Neuron (in vitro differentiated cells): ENCODE data around the gene CD300C.
"Not testable (repeated sequence)": the region's sequence is repeated elsewhere in the genome, so short reads cannot be mapped to it uniquely, and the experiment has no call there.

Experiments used
- H2AFZ ChIP-seq: one replicate; pipeline ENCODE4 v1.6.1; 2013; ENCODE audit warnings: low read depth, mild to moderate bottlenecking, inconsistent platforms, low read length, moderate library complexity
- H3K27me3 ChIP-seq: one replicate; pipeline ENCODE4 v1.6.1; 2013; ENCODE audit warnings: low read length; ENCODE audit not compliant: insufficient read depth
- H3K36me3 ChIP-seq: one replicate; pipeline ENCODE4 v1.6.1; 2013; ENCODE audit warnings: low read length; ENCODE audit not compliant: insufficient read depth
- H3K4me1 ChIP-seq: one replicate; pipeline ENCODE4 v1.6.1; 2013; ENCODE audit warnings: low read length; ENCODE audit not compliant: insufficient read depth
- H3K4me3 ChIP-seq: 2 replicates; pipeline ENCODE4 v1.5.1; 2013; ENCODE audit warnings: mild to moderate bottlenecking, low read length, moderate library complexity
- H3K9me3 ChIP-seq: one replicate; pipeline ENCODE4 v1.6.1; 2013; ENCODE audit warnings: low read length

CD300C gene

GRCh38 chr17:74508156-74508555 lies 37.8 kb downstream of the CD300C start:
- H3K9me3 ChIP-seq = no peaks in the 10 kb centered on the region
- peaks cover 4% of the 10 kb centered on the region for H3K27me3 ChIP-seq
- H2AFZ ChIP-seq = no peak overlapping the region
- H3K4me1 ChIP-seq = no peaks in the 10 kb centered on the region
- no peak overlapping the region for H3K4me3 ChIP-seq
- no peaks in the 10 kb centered on the region for H3K36me3 ChIP-seq

- H3K4me1 ChIP-seq, H3K36me3 ChIP-seq, H3K27me3 ChIP-seq, H3K9me3 ChIP-seq, H3K4me3 ChIP-seq, H2AFZ ChIP-seq: not testable (repeated sequence)
These were observed 42.0 kb downstream of the CD300C start for GRCh38 chr17:74503949-74504348.

GRCh38 chr17:74502861-74503260 lies 43.1 kb downstream of the CD300C start:
- peaks cover 4% of the 10 kb centered on the region for H3K27me3 ChIP-seq
- H3K36me3 ChIP-seq = no peaks in the 10 kb centered on the region

GRCh38 chr17:74499992-74500391 lies 45.9 kb downstream of the CD300C start:
- no peaks in the 10 kb centered on the region for H3K36me3 ChIP-seq
- peaks cover 4% of the 10 kb centered on the region for H3K27me3 ChIP-seq

More at GRCh38 chr17:74502861-74503260, 43.1 kb downstream of the CD300C start:
- Histone ChIP-seq H3K4me3 (no peak overlapping the region), H3K9me3 (no peaks in the 10 kb centered on the region), H3K4me1 (no peaks in the 10 kb centered on the region), H2AFZ (no peak overlapping the region)

GRCh38 chr17:74497471-74497870 lies 48.4 kb downstream of the CD300C start:
- no peaks in the 10 kb centered on the region for H3K4me1 ChIP-seq
- H3K9me3 ChIP-seq = no peaks in the 10 kb centered on the region
- no peak overlapping the region for H2AFZ ChIP-seq
- no peak overlapping the region for H3K4me3 ChIP-seq
- no peaks in the 10 kb centered on the region for H3K36me3 ChIP-seq
- no peaks in the 10 kb centered on the region for H3K27me3 ChIP-seq

More at GRCh38 chr17:74499992-74500391, 45.9 kb downstream of the CD300C start:
- Histone ChIP-seq H3K4me3 (no peak overlapping the region), H3K4me1 (no peaks in the 10 kb centered on the region), H2AFZ (no peak overlapping the region), H3K9me3 (no peaks in the 10 kb centered on the region)

GRCh38 chr17:74493331-74493833 lies 52.5 kb downstream of the CD300C start:
- H3K27me3 ChIP-seq = no peaks in the 10 kb centered on the region
- no peaks in the 10 kb centered on the region for H3K4me1 ChIP-seq
- no peak overlapping the region for H2AFZ ChIP-seq
- no peak overlapping the region for H3K4me3 ChIP-seq
- no peaks in the 10 kb centered on the region for H3K9me3 ChIP-seq
- H3K36me3 ChIP-seq = no peaks in the 10 kb centered on the region

- Histone ChIP-seq H3K4me1 (no peaks in the 10 kb centered on the region), H3K36me3 (no peaks in the 10 kb centered on the region), H2AFZ (no peak overlapping the region), H3K4me3 (no peak overlapping the region), H3K27me3 (no peaks in the 10 kb centered on the region), H3K9me3 (no peaks in the 10 kb centered on the region)
These were observed 54.3 kb downstream of the CD300C start for GRCh38 chr17:74491626-74492025.
